PFSK-1 (cell line): ENCODE data around the gene CCL11.

ENCODE experiments used
- FOXP2 ChIP-seq: optimal IDR thresholded peaks from 2 replicates; pipeline ENCODE3; 2011; ENCODE audit warnings: borderline replicate concordance, control low read depth, inconsistent platforms; ENCODE audit not compliant: insufficient read depth; ENCODE audit errors: extremely low read length, extremely low read depth
- POLR2AphosphoS5 ChIP-seq: IDR thresholded peaks from 2 replicates; pipeline ENCODE4 v1.6.1; 2012; ENCODE audit warnings: low read depth, mild to moderate bottlenecking, control low read depth, low read length, moderate library complexity
- REST ChIP-seq, 2 experiments: IDR thresholded peaks; 2 replicates each; pipeline versions ENCODE4 v1.6.1 to v1.8.0; 2011 to 2012; ENCODE audit warnings: low read depth in 2 of 2, low read length in 2 of 2, control low read depth in 1 of 2, inconsistent platforms in 1 of 2, mild to moderate bottlenecking in 1 of 2, moderate library complexity in 1 of 2; ENCODE audit not compliant: insufficient read depth in 1 of 2
- SIN3A ChIP-seq: IDR thresholded peaks from 2 replicates; pipeline ENCODE4 v1.6.1; 2012; ENCODE audit warnings: mild to moderate bottlenecking, low read length, moderate library complexity, borderline replicate concordance; ENCODE audit not compliant: insufficient read depth
- TAF1 ChIP-seq: IDR thresholded peaks from 2 replicates; pipeline ENCODE4 v1.6.1; 2012; ENCODE audit warnings: low read length, control low read depth, borderline replicate concordance; ENCODE audit not compliant: insufficient read depth

Gene CCL11

GRCh38 chr17:34243364-34244320, 41.9 kb upstream of the CCL11 start:
- no peak for TF ChIP-seq SIN3A
- TF ChIP-seq TAF1, result no peak
- no peak for TF ChIP-seq REST (IDR thresholded peaks at IDR 0.05; ENCODE audit: insufficient read depth in 1 of 2, low read depth in 2 of 2, low read length in 2 of 2)
- TF ChIP-seq POLR2AphosphoS5, result no peak
- no peak for TF ChIP-seq FOXP2

- TF ChIP-seq REST (IDR thresholded peaks at IDR 0.05; ENCODE audit: insufficient read depth in 1 of 2, low read depth in 2 of 2, low read length in 2 of 2), result no peak
Observed at GRCh38 chr17:34245351-34245905, 40.1 kb upstream of the CCL11 start.

GRCh38 chr17:34246446-34246845, 39.1 kb upstream of the CCL11 start:
- TF ChIP-seq POLR2AphosphoS5, result no peak
- no peak for TF ChIP-seq SIN3A
- no peak for TF ChIP-seq TAF1
- no peak for TF ChIP-seq FOXP2
- no peak for TF ChIP-seq REST (IDR thresholded peaks at IDR 0.05; ENCODE audit: insufficient read depth in 1 of 2, low read depth in 2 of 2, low read length in 2 of 2)

- no peak for TF ChIP-seq REST (IDR thresholded peaks at IDR 0.05; ENCODE audit: insufficient read depth in 1 of 2, low read depth in 2 of 2, low read length in 2 of 2)
- no peak for TF ChIP-seq TAF1
- TF ChIP-seq POLR2AphosphoS5, result no peak
Observed at GRCh38 chr17:34246881-34247280, 38.7 kb upstream of the CCL11 start.
